IMR-90 (cell line): ENCODE results near the gene ISCU. TPM values are rescaled to one million over a fixed set of nuclear protein-coding genes. Genes with fewer than 3 reads are reported as not detected.

ENCODE experiments used
- ATAC-seq: fragments of 200-7000 bp; cut with Tn5 transposase; 2 replicates; pipeline ENCODE4 v1.9.1; 2020; ENCODE audit warnings: low read depth, mild to moderate bottlenecking, moderate library complexity
- BruUV-seq: library from RNA; stranded (reverse); fragments of 400-500 nt; replicated peaks from 2 replicates; lab custom pipeline; 2021; lab: Mats Ljungman, UMichigan
- CTCF ChIA-PET: fragments of 300-600 bp; formaldehyde crosslinking; extraction: SDS; loops from one replicate; lab custom pipeline; 2021; ENCODE audit warnings: antibody characterized with exemption; lab: Yijun Ruan, JAX
- POLR2A ChIA-PET: fragments of 300-600 bp; sonication (Branson Sonifier 250); formaldehyde crosslinking; loops from one replicate; lab custom pipeline; 2022; ENCODE audit warnings: antibody characterized with exemption; ENCODE audit not compliant: unreplicated experiment; lab: Charles Lee
- DNase-seq: peaks from one replicate; pipeline ENCODE4 v3.0.0; 2013
- H2AFZ ChIP-seq: replicated peaks from 2 replicates; pipeline ENCODE3; 2013; ENCODE audit warnings: low read length, mild to moderate bottlenecking; ENCODE audit not compliant: poor library complexity
- H2AK5ac ChIP-seq: 2 replicates; pipeline ENCODE4 v1.6.1; 2013; ENCODE audit warnings: low read depth, low read length, inconsistent platforms
- H2AK9ac ChIP-seq: replicated peaks from 2 replicates; pipeline ENCODE3; 2013; ENCODE audit warnings: mild to moderate bottlenecking, low read depth, low read length, moderate library complexity; ENCODE audit not compliant: poor library complexity
- H2BK120ac ChIP-seq: 2 replicates; pipeline ENCODE4 v1.6.1; 2013; ENCODE audit warnings: low read depth, low read length, inconsistent platforms
- H2BK15ac ChIP-seq: 3 replicates; pipeline ENCODE4 v1.6.1; 2013; ENCODE audit warnings: low read depth, low read length, inconsistent platforms
- H2BK20ac ChIP-seq: 2 replicates; pipeline ENCODE4 v1.6.1; 2013; ENCODE audit warnings: low read depth, mild to moderate bottlenecking, inconsistent platforms, low read length, moderate library complexity
- H2BK5ac ChIP-seq: 2 replicates; pipeline ENCODE4 v1.6.1; 2013; ENCODE audit warnings: mild to moderate bottlenecking, low read depth, low read length, inconsistent platforms; ENCODE audit not compliant: poor library complexity, severe bottlenecking
- H3K14ac ChIP-seq: replicated peaks from 2 replicates; pipeline ENCODE4 v1.6.1; 2013; ENCODE audit warnings: low read depth, low read length, inconsistent platforms
- H3K18ac ChIP-seq: 2 replicates; pipeline ENCODE4 v1.6.1; 2013; ENCODE audit warnings: low read depth, low read length, control low read depth
- H3K23ac ChIP-seq: 2 replicates; pipeline ENCODE4 v1.6.1; 2013; ENCODE audit warnings: low read depth, low read length, inconsistent platforms
- H3K27ac ChIP-seq: 2 replicates; pipeline ENCODE4 v1.5.1; 2013; ENCODE audit warnings: mild to moderate bottlenecking, control low read depth, low read length; ENCODE audit not compliant: insufficient read depth
- H3K27me3 ChIP-seq: 2 replicates; pipeline ENCODE4 v1.6.1; 2013; ENCODE audit warnings: low read length; ENCODE audit not compliant: control insufficient read depth, insufficient read depth
- H3K36me3 ChIP-seq: 2 replicates; pipeline ENCODE4 v1.6.1; 2013; ENCODE audit warnings: low read length, mixed read lengths; ENCODE audit not compliant: control insufficient read depth, insufficient read depth
- H3K4ac ChIP-seq: 2 replicates; pipeline ENCODE4 v1.6.1; 2013; ENCODE audit warnings: low read depth, low read length, inconsistent platforms
- H3K4me1 ChIP-seq: 2 replicates; pipeline ENCODE4 v1.6.1; 2013; ENCODE audit warnings: low read length, mixed read lengths; ENCODE audit not compliant: control insufficient read depth, insufficient read depth
- H3K4me2 ChIP-seq: 2 replicates; pipeline ENCODE4 v1.6.1; 2013; ENCODE audit warnings: low read depth, mild to moderate bottlenecking, control low read depth, low read length, moderate library complexity
- H3K4me3 ChIP-seq: 2 replicates; pipeline ENCODE4 v1.5.1; 2013; ENCODE audit warnings: low read depth, mild to moderate bottlenecking, control low read depth, low read length, moderate library complexity; ENCODE audit not compliant: insufficient read depth
- H3K56ac ChIP-seq: 2 replicates; pipeline ENCODE4 v1.6.1; 2013; ENCODE audit warnings: low read length, inconsistent platforms; ENCODE audit not compliant: insufficient read depth; ENCODE audit errors: extremely low read depth
- H3K79me1 ChIP-seq, 2 experiments: 2 replicates each; pipeline ENCODE4 v1.6.1; 2013; ENCODE audit warnings: low read length in 2 of 2, inconsistent platforms in 1 of 2, low read depth in 1 of 2
- H3K9ac ChIP-seq: 2 replicates; pipeline ENCODE4 v1.6.1; 2013; ENCODE audit warnings: low read depth, low read length, control low read depth
- H3K9me1 ChIP-seq: 2 replicates; pipeline ENCODE4 v1.6.1; 2013; ENCODE audit warnings: low read length, inconsistent platforms; ENCODE audit not compliant: insufficient read depth
- H3K9me3 ChIP-seq: 2 replicates; pipeline ENCODE4 v1.6.1; 2013; ENCODE audit warnings: low read length; ENCODE audit not compliant: control insufficient read depth, insufficient read depth
- H4K20me1 ChIP-seq: 2 replicates; pipeline ENCODE4 v1.6.1; 2013; ENCODE audit warnings: low read length, inconsistent platforms; ENCODE audit not compliant: insufficient read depth
- H4K5ac ChIP-seq: 2 replicates; pipeline ENCODE4 v1.6.1; 2013; ENCODE audit warnings: mild to moderate bottlenecking, low read depth, low read length, control low read depth
- H4K8ac ChIP-seq, 2 experiments: 2 replicates each; pipeline ENCODE4 v1.6.1; 2013; ENCODE audit warnings: low read depth in 2 of 2, low read length in 2 of 2, control low read depth in 1 of 2, inconsistent platforms in 1 of 2
- H4K91ac ChIP-seq: 2 replicates; pipeline ENCODE4 v1.6.1; 2013; ENCODE audit warnings: low read depth, low read length, inconsistent platforms; ENCODE audit not compliant: insufficient read depth
- BHLHE40 ChIP-seq: fragments of 150-350 bp; IDR thresholded peaks from 2 replicates; pipeline ENCODE4 v1.6.1; 2016; ENCODE audit warnings: mild to moderate bottlenecking, low read depth, low read length
- CHD1 ChIP-seq: IDR thresholded peaks from 2 replicates; pipeline ENCODE4 v1.6.1; 2012; ENCODE audit warnings: low read depth, low read length, improper control_type of control experiment
- MAFK ChIP-seq: IDR thresholded peaks from 2 replicates; pipeline ENCODE4 v1.6.1; 2012; ENCODE audit warnings: low read depth, low read length, improper control_type of control experiment
- NFE2L2 ChIP-seq: fragments of 150-350 bp; IDR thresholded peaks from 2 replicates; pipeline ENCODE4 v1.6.1; 2016; ENCODE audit warnings: low read depth, mild to moderate bottlenecking, low read length
- RFX5 ChIP-seq: IDR thresholded peaks from 2 replicates; pipeline ENCODE4 v1.8.0; 2012; ENCODE audit warnings: low read depth, mild to moderate bottlenecking, low read length, moderate library complexity
- WGBS, 2 experiments: methylation state at CpG; one replicate each; pipeline versions ENCODE4 v1.1.5 to v1.1.7; 2013; ENCODE audit warnings: missing lambda C conversion rate in 2 of 2; ENCODE audit not compliant: insufficient read length in 1 of 2; ENCODE audit errors: extremely low coverage in 2 of 2; 5-methylcytosine and 5-hydroxymethylcytosine counted together
- dilution Hi-C: fragments of 300-500 bp; cut with HindIII; formaldehyde crosslinking; loops from one replicate; pipeline ENCODE4 v1.14.3; 2018; ENCODE audit warnings: low sequenced_read_pairs; ENCODE audit not compliant: unreplicated experiment
- in situ Hi-C: fragments of 300-500 bp; cut with MboI; formaldehyde crosslinking; loops from 3 replicates; pipeline ENCODE4 v1.14.3; 2019; ENCODE audit warnings: low sequenced_read_pairs, inconsistent platforms, mixed read lengths
- intact Hi-C: fragments of 100-400 bp; cut with micrococcal nuclease; formaldehyde crosslinking; loops from 2 replicates; pipeline ENCODE4 v1.10.0; 2022
- polyA plus RNA-seq, 3 experiments: library from polyadenylated mRNA; depleted of rRNA; stranded (reverse); fragments of >200 nt; gene quantifications; 2 replicates each; pipeline ENCODE4 v1.2.3, GENCODE V29; 2012; ENCODE audit warnings: low replicate concordance in 1 of 3
- total RNA-seq: library from RNA; depleted of rRNA; stranded (reverse); fragments of >200 nt; gene quantifications from 2 replicates; pipeline ENCODE4 v1.2.3, GENCODE V29; 2012

Gene ISCU
- total and polyA plus RNA-seq, 2 of the 4 experiments (the other 2 are of a cell fraction) = 52.7 to 87.2 TPM

- TF ChIP-seq RFX5 = no peak
- TF ChIP-seq MAFK = 0 out of 2 replicates have a peak, but pooled peaks have one; percentile 2
- no peak for TF ChIP-seq NFE2L2
Measured at GRCh38 chr12:108563136-108563803, 874 bp downstream of the ISCU start (continued).

- Histone ChIP-seq H3K14ac (no peak overlapping the region), H2BK5ac (no peak overlapping the region), H2AK9ac (no peak overlapping the region), H3K79me1 (peaks cover 15 to 46% of the 10 kb centered on the region in 2 experiments), H3K9me1 (peaks cover 5% of the 10 kb centered on the region; the same call in 1 of the 2 replicates), H4K8ac (no peak overlapping the region), H4K91ac (no peak overlapping the region), H4K5ac (no peak overlapping the region), H4K20me1 (peaks cover 12% of the 10 kb centered on the region; the same call in 1 of the 2 replicates), H3K27ac (no peak overlapping the region), H2BK20ac (0 out of 2 replicates have a peak overlapping the region, but pooled peaks have one; percentile 5), H3K9me3 (no peaks in the 10 kb centered on the region), H3K4me2 (no peak overlapping the region), H3K4me3 (no peak overlapping the region), H2AK5ac (no peak overlapping the region), H3K4ac (no peak overlapping the region), H3K4me1 (no peaks in the 10 kb centered on the region), H3K36me3 (peaks cover 33% of the 10 kb centered on the region), H3K56ac (no peak overlapping the region), H3K27me3 (no peaks in the 10 kb centered on the region), H3K23ac (no peak overlapping the region), H2AFZ (no peak overlapping the region), H3K18ac (no peak overlapping the region), H3K9ac (no peak overlapping the region), H2BK120ac (no peak overlapping the region), H2BK15ac (no peak overlapping the region)
- in situ Hi-C loops (loop anchor here (5.0 to 10.0 kb wide), 2 partner anchors 391 to 529 kb away; partner anchors contain the start of gene ALKBH2), intact Hi-C loops (loop anchor here (1.0 to 2.0 kb wide), 7 partner anchors 45 to 530 kb away; partner anchors contain the start of genes ALKBH2 and CORO1C), dilution Hi-C loops (no loop called here)
- CTCF ChIA-PET = interaction anchor here (0.6 to 3.3 kb wide), 3 partner anchors 38 to 54 kb away, joined by 3 to 16 read pairs (median 4); no protein-coding TSS in a partner anchor
- no CpG with 5 or more reads among the region's 1 CpG for WGBS, 2 experiments
- POLR2A ChIA-PET = no interaction called here
- ATAC-seq (no peak), DNase-seq (no peak)
- TF ChIP-seq BHLHE40 (no peak), CHD1 (0 out of 2 replicates have a peak, but pooled peaks have one; percentile 19)
- no TSS peak for BruUV-seq
Measured at GRCh38 chr12:108563804-108564151, 1.4 kb downstream of the ISCU start.
